Activated CD8-positive, alpha-beta memory T cell treated with anti-CD3 and anti-CD28 coated beads for 36 hours (primary cell): ENCODE measurements around the gene SNTA1. TPM values are rescaled to one million over a fixed set of nuclear protein-coding genes. Genes with fewer than 3 reads are reported as not detected.

ENCODE experiments used
- CTCF ChIA-PET: fragments of 350-600 bp; sonication (Branson Sonifier 250); formaldehyde crosslinking; loops from one replicate; lab custom pipeline; 2021; ENCODE audit warnings: antibody characterized with exemption; lab: Charles Lee
- POLR2A ChIA-PET: fragments of 350-600 bp; sonication (Branson Sonifier 250); formaldehyde crosslinking; loops from one replicate; lab custom pipeline; 2021; ENCODE audit warnings: antibody characterized with exemption; lab: Charles Lee
- total RNA-seq, 2 experiments: library from RNA; stranded (reverse); gene quantifications; one replicate each; pipeline ENCODE4 v1.2.3, GENCODE V29; 2021

Gene SNTA1
- total RNA-seq, 2 experiments from 2014 or later = 4.9 to 5.4 TPM

- ChIA-PET CTCF (interaction anchor here (0.7 kb wide), 1 partner anchor 227 kb away, joined by 3 read pairs; no protein-coding TSS in a partner anchor), POLR2A (no interaction called here)
Observed at GRCh38 chr20:33372993-33373441, 70.5 kb downstream of the SNTA1 start.

GRCh38 chr20:33370291-33370690, 73.3 kb downstream of the SNTA1 start:
- POLR2A ChIA-PET = no interaction called here
- CTCF ChIA-PET = interaction anchor here (0.6 kb wide), 1 partner anchor 407 kb away, joined by 3 read pairs; no protein-coding TSS in a partner anchor

GRCh38 chr20:33362898-33363297, 80.7 kb downstream of the SNTA1 start:
- ChIA-PET CTCF (no interaction called here), POLR2A (no interaction called here)

GRCh38 chr20:33359399-33360261, 83.9 kb downstream of the SNTA1 start:
- POLR2A ChIA-PET = no interaction called here
- CTCF ChIA-PET = no interaction called here

Other genes starting within 250 kb of the SNTA1 start
- gene BPIFA3, start 226.4 kb downstream of the SNTA1 start, total RNA-seq = not detected
- gene BPIFA1, start 207.8 kb downstream of the SNTA1 start, total RNA-seq = not detected
- not detected for gene BPIFB1, start 160.5 kb downstream of the SNTA1 start, total RNA-seq
- gene CDK5RAP1, start 42.2 kb downstream of the SNTA1 start, total RNA-seq = 10 to 100 TPM; 43.4 to 45.6 TPM
- 1 to 10 TPM; 7.1 to 7.4 TPM for gene CBFA2T2, start 46.3 kb upstream of the SNTA1 start, total RNA-seq
- under 1 TPM; 0.21 to 0.32 TPM for gene C20orf144, start 218.6 kb upstream of the SNTA1 start, total RNA-seq
- gene ACTL10, start 223.2 kb upstream of the SNTA1 start, total RNA-seq = 1 to 10 TPM; 4.2 to 4.7 TPM
- gene NECAB3, start 230.7 kb upstream of the SNTA1 start, total RNA-seq = 10 to 100 TPM; 17.5 to 20.1 TPM
- gene E2F1, start 242.6 kb upstream of the SNTA1 start, total RNA-seq = 10 to 100 TPM; 79.9 to 80.7 TPM